Naive thymus-derived CD8-positive, alpha-beta T cell (primary cell): Measurements from ENCODE around the gene PRELP. TPM values are rescaled to one million over a fixed set of nuclear protein-coding genes. Genes with fewer than 3 reads are reported as not detected.
"Not testable (repeated sequence)": the region's sequence is repeated elsewhere in the genome, so short reads cannot be mapped to it uniquely, and the experiment has no call there.

Source experiments
- ATAC-seq, 2 donors: fragments of 150-1000 bp; cut with Tn5 transposase in 1 of 2; sonication (Bioruptor Pico), chemical (Tn5 transposase) in 1 of 2; 1 replicate in 1 of 2; 2 replicates in 1 of 2; pipeline ENCODE4 v1.10.0; 2021; ENCODE audit warnings: mild to moderate bottlenecking in 2 of 2, moderate library complexity in 2 of 2
- POLR2A ChIA-PET: fragments of 350-600 bp; sonication (Branson Sonifier 250); formaldehyde crosslinking; loops from one replicate; lab custom pipeline; 2021; ENCODE audit warnings: antibody characterized with exemption; lab: Charles Lee
- DNase-seq, 10 donors: peaks; one replicate each; pipeline versions ENCODE4 v3.0.0 to v3.0.0-alpha.2; 2020 to 2022
- H3K27ac Mint-ChIP-seq, 10 donors: one replicate each; pipeline ENCODE4 v1.8.0; 2020 to 2022; ENCODE audit warnings: mild to moderate bottlenecking in 10 of 10, mixed read lengths in 10 of 10, moderate library complexity in 4 of 10, inconsistent platforms in 1 of 10
- H3K27me3 Mint-ChIP-seq, 5 donors: one replicate each; pipeline ENCODE4 v1.8.0; 2021 to 2022; ENCODE audit warnings: mixed read lengths in 5 of 5
- H3K36me3 Mint-ChIP-seq, 3 donors: one replicate each; pipeline ENCODE4 v1.8.0; 2020 to 2022; ENCODE audit warnings: mixed read lengths in 3 of 3, mild to moderate bottlenecking in 2 of 3, inconsistent platforms in 1 of 3
- H3K4me1 Mint-ChIP-seq, 4 donors: one replicate each; pipeline ENCODE4 v1.8.0; 2021 to 2022; ENCODE audit warnings: mixed read lengths in 4 of 4
- H3K4me3 Mint-ChIP-seq, 10 donors: one replicate each; pipeline ENCODE4 v1.8.0; 2020 to 2022; ENCODE audit warnings: mild to moderate bottlenecking in 10 of 10, mixed read lengths in 10 of 10, moderate library complexity in 6 of 10, inconsistent platforms in 1 of 10
- H3K9me3 Mint-ChIP-seq, 9 donors: one replicate each; pipeline ENCODE4 v1.8.0; 2020 to 2022; ENCODE audit warnings: mixed read lengths in 9 of 9, mild to moderate bottlenecking in 3 of 9, inconsistent platforms in 1 of 9, moderate library complexity in 1 of 9
- polyA plus RNA-seq, 3 donors: library from polyadenylated mRNA; unstranded; fragments of 300-500 nt; fragmentation: Illumina TruSeq; gene quantifications; one replicate each; pipeline ENCODE4 v1.2.3, GENCODE V29; 2021
- total RNA-seq, 8 experiments: library from RNA in 2 of 8; stranded (reverse) in 2 of 8; gene quantifications; one replicate each; pipeline ENCODE4 v1.2.3 and lab custom pipeline; 2021 to 2026

Gene PRELP
- total and polyA plus RNA-seq, 5 experiments from 2014 or later, result not detected

DNA sequence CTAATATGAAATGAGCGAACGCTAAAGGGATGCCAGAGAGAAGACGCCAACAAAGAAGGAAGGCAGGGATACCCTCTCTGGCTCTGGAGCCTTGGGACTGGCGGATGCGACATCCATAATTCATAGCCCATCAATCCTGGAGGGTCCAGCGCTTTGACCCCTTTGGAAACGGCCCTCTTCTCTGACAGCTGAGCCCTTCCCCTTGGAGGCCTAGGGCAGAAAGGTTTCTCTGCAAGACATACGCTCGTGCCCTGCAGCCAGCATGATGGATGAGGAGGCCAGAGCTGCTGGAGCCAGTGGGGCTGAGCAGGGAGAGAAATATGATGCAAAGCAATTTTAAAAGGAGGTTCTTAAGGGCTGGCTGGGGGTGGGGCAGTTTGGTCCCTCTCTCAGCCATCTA, 40.6 kb downstream of the PRELP start:
- Mint-ChIP-seq H3K27ac (peak overlapping the region in 1 of 10 donors; percentile 74), H3K36me3 (no peaks in the 10 kb centered on the region), H3K4me1 (peaks cover 15 to 33% (median 26%) of the 10 kb centered on the region in 4 donors), H3K27me3 (peaks cover 0 to 5% (median 2%) of the 10 kb centered on the region in 5 donors), H3K9me3 (no peaks in the 10 kb centered on the region), H3K4me3 (no peak overlapping the region)
- DNase-seq, result no peak
- POLR2A ChIA-PET, result no interaction called here
- ATAC-seq, result no peak

DNA sequence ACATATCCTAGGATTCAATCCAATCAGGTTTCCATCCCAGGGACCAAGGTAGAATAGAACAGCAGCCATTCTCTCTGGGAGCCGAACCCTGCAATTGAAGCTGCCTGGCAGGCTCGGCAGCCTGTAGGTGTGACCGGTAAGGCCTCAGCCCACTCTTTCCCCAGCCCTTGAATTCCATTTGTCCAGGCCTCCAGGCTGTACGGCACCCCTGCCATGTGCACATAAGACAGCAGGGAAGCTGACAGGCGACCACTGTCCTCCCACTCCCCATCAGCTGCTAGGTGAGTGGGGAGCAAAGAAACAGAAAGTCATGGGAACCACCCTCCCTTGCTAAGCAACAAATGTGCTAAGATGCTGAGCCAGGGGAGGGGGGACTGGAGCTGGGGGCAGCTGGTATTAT, 41.3 kb downstream of the PRELP start:
- H3K27ac Mint-ChIP-seq, result no peak overlapping the region
- H3K27me3 Mint-ChIP-seq, result peaks cover 0 to 5% (median 2%) of the 10 kb centered on the region in 5 donors
- no peak for ATAC-seq
- POLR2A ChIA-PET, result no interaction called here
- no peak overlapping the region for H3K4me3 Mint-ChIP-seq
- no peak for DNase-seq
- no peaks in the 10 kb centered on the region for H3K9me3 Mint-ChIP-seq
- no peaks in the 10 kb centered on the region for H3K36me3 Mint-ChIP-seq
- H3K4me1 Mint-ChIP-seq, result peaks cover 15 to 33% (median 26%) of the 10 kb centered on the region in 4 donors

DNA sequence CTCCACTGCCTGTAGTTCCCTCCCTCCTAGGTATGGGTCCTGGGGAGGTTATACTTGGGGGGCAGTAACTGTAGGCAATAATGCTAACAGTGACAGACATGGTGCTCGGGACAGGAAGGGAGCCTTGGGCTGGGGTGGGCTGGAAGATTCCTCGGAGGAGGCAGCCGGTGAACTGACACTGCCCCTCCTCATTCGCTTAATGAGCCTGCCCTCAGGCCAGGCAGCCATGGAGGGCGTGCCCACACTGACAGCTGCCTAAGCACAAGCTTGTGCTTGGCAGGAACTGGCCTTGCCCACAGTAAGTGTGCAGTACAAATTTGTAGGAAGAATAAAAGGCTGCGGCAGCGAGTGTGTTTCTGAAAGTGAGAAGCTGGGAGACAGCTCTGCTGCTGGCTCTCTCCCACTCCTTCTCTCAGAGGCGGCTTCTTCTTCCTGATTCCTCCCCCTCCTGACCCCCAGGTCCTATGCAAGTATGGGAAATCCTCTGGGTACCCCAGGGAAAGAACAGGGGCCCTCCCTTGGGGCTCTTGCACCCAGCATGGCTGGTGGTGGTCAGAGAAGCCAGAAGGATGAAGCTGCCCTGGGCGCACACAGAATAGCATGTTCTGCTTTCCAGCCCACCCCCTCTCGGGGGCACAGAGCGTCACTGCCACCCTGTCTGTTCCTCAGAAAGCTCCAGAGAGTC, 42.0 kb downstream of the PRELP start:
- H3K9me3 Mint-ChIP-seq, result no peaks in the 10 kb centered on the region
- no peaks in the 10 kb centered on the region for H3K36me3 Mint-ChIP-seq
- POLR2A ChIA-PET, result no interaction called here
- no peak overlapping the region for H3K27ac Mint-ChIP-seq
- peaks cover 13 to 29% (median 22%) of the 10 kb centered on the region in 4 donors for H3K4me1 Mint-ChIP-seq
- no peak for DNase-seq
- H3K4me3 Mint-ChIP-seq, result no peak overlapping the region
- H3K27me3 Mint-ChIP-seq, result peaks cover 0 to 5% (median 2%) of the 10 kb centered on the region in 5 donors
- ATAC-seq, result no peak

DNA sequence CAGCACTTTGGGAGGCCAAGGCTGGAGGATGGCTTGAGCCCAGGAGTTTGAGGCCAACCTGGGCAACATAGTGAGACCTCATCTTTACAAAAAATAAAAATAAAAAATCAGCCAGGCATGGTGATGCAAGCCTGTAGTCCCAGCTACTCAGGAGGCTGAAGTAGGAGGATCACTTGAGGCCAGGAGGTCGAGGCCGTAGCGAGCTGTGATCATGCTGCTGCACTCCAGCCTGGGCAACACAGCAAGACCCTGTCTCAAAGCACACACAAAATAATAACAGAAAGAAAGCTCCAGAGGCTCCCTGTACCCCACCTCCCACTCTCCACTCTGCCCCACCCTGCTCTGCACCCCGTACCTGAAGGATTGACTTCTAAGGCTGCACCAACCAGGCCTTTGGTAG, 42.5 kb downstream of the PRELP start:
- H3K27ac Mint-ChIP-seq, H3K9me3 Mint-ChIP-seq, ATAC-seq, DNase-seq, H3K4me3 Mint-ChIP-seq, POLR2A ChIA-PET, H3K27me3 Mint-ChIP-seq, H3K36me3 Mint-ChIP-seq: not testable (repeated sequence)
- H3K4me1 Mint-ChIP-seq, result peaks cover 9 to 23% (median 17%) of the 10 kb centered on the region in 4 donors

DNA sequence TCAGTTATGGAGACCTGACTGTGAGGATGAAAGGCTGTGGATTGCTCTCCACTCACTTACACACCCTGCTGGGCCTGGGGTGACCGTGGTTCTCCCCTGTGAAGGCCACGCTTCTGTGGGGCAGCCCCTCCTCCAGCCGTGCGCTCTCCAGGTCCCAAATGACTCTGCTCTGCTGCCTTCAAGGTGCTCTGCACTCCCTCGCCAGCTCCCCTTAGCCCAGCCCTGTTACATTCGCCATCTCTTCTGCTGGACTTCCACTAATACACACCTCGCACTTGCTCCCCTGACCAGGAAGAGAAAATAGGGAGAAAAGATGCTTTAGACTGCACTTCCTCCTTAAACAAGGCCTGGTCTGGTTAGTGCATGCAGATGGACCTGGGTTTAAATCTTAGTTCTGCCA, 42.9 kb downstream of the PRELP start:
- Mint-ChIP-seq H3K9me3 (no peaks in the 10 kb centered on the region), H3K27me3 (peaks cover 0 to 5% (median 2%) of the 10 kb centered on the region in 5 donors), H3K36me3 (no peaks in the 10 kb centered on the region), H3K27ac (peak overlapping the region in 1 of 10 donors; percentile 17), H3K4me1 (peaks cover 6 to 19% (median 13%) of the 10 kb centered on the region in 4 donors), H3K4me3 (no peak overlapping the region)
- DNase-seq, result no peak
- ATAC-seq, result no peak
- POLR2A ChIA-PET, result no interaction called here

DNA sequence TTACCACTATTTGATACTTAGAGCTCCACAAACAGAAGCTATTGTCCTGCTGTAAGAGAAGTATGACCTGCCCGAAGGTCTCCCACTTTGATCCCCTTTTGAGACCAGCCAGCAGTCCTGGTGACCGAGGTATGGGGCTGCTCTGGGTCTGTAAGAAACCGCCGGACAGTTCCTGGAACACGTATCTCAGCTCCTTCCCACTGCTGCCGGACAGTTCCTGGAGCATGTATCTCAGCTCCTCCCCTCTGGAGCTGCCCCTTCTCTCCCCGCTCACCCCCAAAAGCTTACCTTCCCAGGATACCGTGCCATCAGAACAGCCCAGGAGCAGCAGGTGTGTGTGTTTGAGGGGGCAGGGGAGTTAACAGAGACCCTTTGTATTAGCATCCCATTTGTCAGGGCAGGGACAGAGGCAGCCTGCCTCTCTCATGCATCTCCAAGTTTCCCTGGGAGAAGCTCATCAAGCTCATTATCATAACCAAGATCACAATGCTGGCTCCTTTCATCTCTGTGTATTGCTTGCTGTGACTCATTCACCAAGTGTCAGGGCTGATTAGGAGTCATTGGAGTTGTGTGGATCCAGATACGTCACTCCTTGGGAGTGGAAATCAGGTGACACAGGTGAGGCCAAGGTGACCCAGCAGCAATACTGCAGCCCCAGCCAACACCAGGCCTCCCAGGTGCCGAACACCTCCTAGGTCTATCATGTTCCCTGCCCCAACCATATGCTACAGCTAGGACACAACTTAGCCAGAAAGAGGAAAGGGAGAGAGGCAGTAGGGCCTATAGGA, 43.6 kb downstream of the PRELP start:
- H3K4me1 Mint-ChIP-seq, result peaks cover 5 to 12% (median 7%) of the 10 kb centered on the region in 4 donors
- H3K9me3 Mint-ChIP-seq, result no peaks in the 10 kb centered on the region
- no peak for DNase-seq
- H3K36me3 Mint-ChIP-seq, result no peaks in the 10 kb centered on the region
- H3K4me3 Mint-ChIP-seq, result no peak overlapping the region
- peaks cover 0 to 5% (median 2%) of the 10 kb centered on the region in 5 donors for H3K27me3 Mint-ChIP-seq
- POLR2A ChIA-PET, result interaction anchor here (0.8 kb wide), 1 partner anchor 9 kb away, joined by 4 read pairs; no protein-coding TSS in a partner anchor
- no peak for ATAC-seq
- H3K27ac Mint-ChIP-seq, result peak overlapping the region in 1 of 10 donors; percentile 30

DNA sequence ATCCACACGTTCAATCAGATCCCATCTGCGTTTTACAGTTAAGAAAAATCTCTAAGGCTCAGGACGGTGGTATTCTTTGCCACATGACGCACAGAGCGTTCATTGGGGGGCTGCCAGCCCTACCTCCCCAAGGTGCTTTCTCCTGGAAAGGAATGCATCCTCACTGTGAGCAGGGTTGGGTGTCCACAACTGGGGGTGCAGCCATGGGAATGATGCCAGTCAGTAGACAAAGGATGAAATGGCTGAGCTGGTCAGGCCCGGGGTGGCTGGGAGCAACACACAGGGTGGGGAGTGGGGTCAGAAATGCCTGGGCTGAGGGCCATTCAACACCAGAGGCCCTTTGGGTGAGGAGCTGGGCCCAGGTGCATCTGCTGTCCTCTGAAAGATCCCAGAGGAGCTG, 44.3 kb downstream of the PRELP start:
- POLR2A ChIA-PET, result interaction anchor here (0.8 kb wide), 1 partner anchor 10 kb away, joined by 4 read pairs; no protein-coding TSS in a partner anchor
- H3K4me3 Mint-ChIP-seq, result no peak overlapping the region
- ATAC-seq (no peak), DNase-seq (no peak)
- H3K9me3 Mint-ChIP-seq, result no peaks in the 10 kb centered on the region
- H3K36me3 Mint-ChIP-seq, result no peaks in the 10 kb centered on the region
- H3K27me3 Mint-ChIP-seq, result peaks cover 0 to 5% (median 2%) of the 10 kb centered on the region in 5 donors
- H3K4me1 Mint-ChIP-seq, result peaks cover 2 to 7% (median 3%) of the 10 kb centered on the region in 4 donors
- H3K27ac Mint-ChIP-seq, result no peak overlapping the region

DNA sequence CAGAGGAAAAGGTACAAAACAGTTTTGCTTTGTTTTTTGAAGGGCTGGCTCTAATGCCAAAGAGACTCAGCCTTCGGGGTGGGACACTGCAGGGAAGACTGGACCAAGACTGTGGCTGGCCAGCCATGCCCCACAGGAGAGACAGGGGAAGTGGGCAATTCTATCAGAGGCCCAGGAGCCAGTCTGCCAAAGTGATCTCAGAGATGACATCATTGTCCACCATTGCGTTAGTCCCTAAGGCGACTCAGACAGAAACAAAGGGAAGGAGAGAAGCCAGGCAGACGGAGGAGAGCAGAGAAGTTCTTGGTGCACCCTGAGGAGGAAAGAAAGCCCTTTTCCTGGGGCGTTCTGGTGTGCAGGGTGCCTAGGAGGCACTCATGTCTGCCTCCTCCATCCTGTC, 44.7 kb downstream of the PRELP start:
- Mint-ChIP-seq H3K4me1 (peaks cover 1 to 4% (median 2%) of the 10 kb centered on the region in 4 donors), H3K9me3 (no peaks in the 10 kb centered on the region), H3K4me3 (no peak overlapping the region), H3K27ac (no peak overlapping the region), H3K36me3 (no peaks in the 10 kb centered on the region), H3K27me3 (peaks cover 0 to 3% (median 2%) of the 10 kb centered on the region in 5 donors)
- no peak for ATAC-seq
- POLR2A ChIA-PET, result interaction anchor here (0.8 kb wide), 1 partner anchor 10 kb away, joined by 4 read pairs; no protein-coding TSS in a partner anchor
- DNase-seq, result no peak

DNA sequence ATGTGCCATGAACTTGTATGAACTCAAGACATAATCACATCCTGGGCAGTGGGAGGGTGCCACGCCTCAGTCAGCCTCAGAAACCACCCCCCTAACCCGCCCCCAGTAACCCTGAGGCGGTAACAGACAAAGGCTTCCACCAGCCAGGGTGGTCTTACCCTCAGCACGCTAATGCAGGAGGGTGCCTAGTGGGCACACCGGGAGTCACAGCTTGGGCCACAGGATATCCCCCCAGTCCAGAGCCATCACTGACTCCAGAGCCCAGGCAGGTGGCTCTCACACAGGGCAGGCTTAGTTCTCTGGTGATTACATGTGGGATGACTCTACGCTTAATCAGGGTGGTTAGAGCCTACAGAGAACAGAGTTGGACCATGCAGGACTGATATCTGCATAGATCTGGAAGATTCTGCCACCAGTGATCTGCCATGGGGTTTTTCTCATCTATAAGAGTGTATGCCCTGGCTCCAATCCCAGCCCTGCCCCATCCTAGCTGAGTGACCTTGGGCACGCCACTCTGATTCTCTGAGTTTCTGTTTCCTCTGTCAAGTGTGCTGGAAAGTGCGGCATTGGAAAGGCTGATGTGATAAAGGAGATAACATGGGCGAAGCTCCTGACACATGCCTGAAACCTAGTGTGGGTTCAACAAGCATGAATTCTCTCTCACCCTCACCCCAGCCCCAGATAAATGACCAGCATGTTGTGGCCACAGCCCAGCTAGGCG, 45.6 kb downstream of the PRELP start:
- POLR2A ChIA-PET, result interaction anchor here (0.6 kb wide), 1 partner anchor 32 kb away, joined by 3 read pairs; no protein-coding TSS in a partner anchor
- Mint-ChIP-seq H3K4me1 (peaks cover 0 to 2% (median 0%) of the 10 kb centered on the region in 4 donors), H3K36me3 (no peaks in the 10 kb centered on the region), H3K9me3 (no peaks in the 10 kb centered on the region), H3K27ac (peak overlapping the region in 2 of 10 donors; percentile 65 to 72), H3K4me3 (no peak overlapping the region), H3K27me3 (peaks cover 0 to 3% (median 0%) of the 10 kb centered on the region in 5 donors)
- DNase-seq (no peak), ATAC-seq (no peak)

DNA sequence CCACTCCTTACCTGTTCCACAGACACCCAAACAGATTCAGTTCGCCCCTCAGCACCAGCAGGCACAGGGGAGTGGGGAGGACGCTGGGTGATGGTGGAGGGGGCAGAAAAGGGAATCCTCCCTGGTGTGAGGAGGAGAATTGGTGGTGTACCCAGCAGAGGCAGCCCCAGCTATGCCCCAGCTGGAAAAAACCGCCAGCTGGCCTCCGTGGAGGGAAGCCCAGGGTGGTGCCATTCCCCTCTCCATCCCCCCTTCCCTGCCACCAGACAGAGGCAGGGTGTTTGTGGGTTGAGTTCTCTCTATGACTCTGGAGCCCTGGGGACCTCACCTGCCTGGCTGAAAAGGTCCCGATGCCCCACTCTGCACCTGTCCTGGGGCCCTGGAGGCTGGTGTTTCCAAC, 46.2 kb downstream of the PRELP start:
- Mint-ChIP-seq H3K36me3 (no peaks in the 10 kb centered on the region), H3K27me3 (peaks cover 0 to 3% (median 0%) of the 10 kb centered on the region in 5 donors)
- POLR2A ChIA-PET, result interaction anchor here (0.6 kb wide), 1 partner anchor 33 kb away, joined by 3 read pairs; no protein-coding TSS in a partner anchor

DNA sequence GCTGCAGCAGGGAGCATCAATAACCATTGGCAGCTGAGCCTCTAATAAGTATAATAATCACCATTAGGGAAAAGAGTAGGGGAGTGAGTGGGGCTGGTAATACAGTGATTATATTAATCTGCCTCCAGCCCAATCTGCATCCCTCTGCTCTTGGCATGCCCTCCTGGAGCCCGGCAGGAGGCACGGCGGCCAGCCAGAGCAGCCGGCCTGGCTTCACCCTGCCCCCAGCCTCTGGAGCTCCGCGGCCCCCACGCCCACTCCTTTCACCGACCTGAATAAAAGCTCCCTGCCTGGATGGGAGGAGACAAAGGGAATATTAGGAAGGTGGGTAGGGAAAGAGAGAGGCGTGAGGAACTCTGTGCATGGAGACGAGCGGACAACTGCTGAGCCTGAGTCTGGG, 46.6 kb downstream of the PRELP start:
- Mint-ChIP-seq H3K4me3 (no peak overlapping the region), H3K27me3 (peaks cover 0 to 3% (median 0%) of the 10 kb centered on the region in 5 donors), H3K9me3 (no peaks in the 10 kb centered on the region), H3K27ac (peak overlapping the region in 1 of 10 donors; percentile 43), H3K36me3 (no peaks in the 10 kb centered on the region), H3K4me1 (peaks cover 0 to 2% (median 0%) of the 10 kb centered on the region in 4 donors)
- DNase-seq (no peak), ATAC-seq (no peak)
- POLR2A ChIA-PET, result no interaction called here

More for the DNA sequence above, 46.2 kb downstream of the PRELP start:
- DNase-seq (no peak), ATAC-seq (no peak)
- Mint-ChIP-seq H3K27ac (peak overlapping the region in 1 of 10 donors; percentile 65), H3K9me3 (no peaks in the 10 kb centered on the region), H3K4me3 (no peak overlapping the region), H3K4me1 (peaks cover 0 to 2% (median 0%) of the 10 kb centered on the region in 4 donors)

DNA sequence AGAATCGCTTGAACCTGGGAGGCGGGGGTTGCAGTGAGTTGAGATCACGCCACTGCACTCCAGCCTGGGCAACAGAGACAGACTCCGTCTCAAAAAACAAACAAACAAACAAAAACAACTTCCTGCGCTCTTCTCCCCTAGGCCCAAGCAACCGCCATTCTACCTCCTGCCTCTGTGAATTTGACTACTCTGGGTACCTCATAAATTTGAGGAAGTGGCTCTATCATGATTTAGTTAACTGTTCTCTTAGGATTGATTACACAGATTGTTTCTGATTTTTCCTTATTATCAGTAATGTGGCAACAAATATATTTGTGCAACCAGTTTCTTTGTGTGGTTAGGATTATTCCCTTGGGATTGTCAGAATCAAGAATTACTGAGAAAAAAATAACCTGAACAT, 48.1 kb downstream of the PRELP start:
- no peak overlapping the region for H3K4me3 Mint-ChIP-seq
- H3K36me3 Mint-ChIP-seq, result no peaks in the 10 kb centered on the region
- no peaks in the 10 kb centered on the region for H3K9me3 Mint-ChIP-seq
- H3K27ac Mint-ChIP-seq, result no peak overlapping the region
- POLR2A ChIA-PET, result no interaction called here
- DNase-seq (no peak), ATAC-seq (no peak)
- peaks cover 0 to 2% (median 0%) of the 10 kb centered on the region in 4 donors for H3K4me1 Mint-ChIP-seq
- peaks cover 0 to 1% (median 0%) of the 10 kb centered on the region in 5 donors for H3K27me3 Mint-ChIP-seq
